K562 (cell line): ENCODE results near the gene MDFIC. TPM values are rescaled to one million over a fixed set of nuclear protein-coding genes. Genes with fewer than 3 reads are reported as not detected.

Source experiments
- ATAC-seq: fragments of 200-7000 bp; cut with Tn5 transposase; 3 replicates; pipeline ENCODE4 v1.9.1; 2020; ENCODE audit warnings: moderate library complexity
- BruUV-seq: library from RNA; stranded (reverse); fragments of 400-500 nt; replicated peaks from 2 replicates; lab custom pipeline; 2021; lab: Mats Ljungman, UMichigan
- CTCF ChIA-PET: fragments of 300-600 bp; formaldehyde crosslinking; extraction: SDS; loops from one replicate; lab custom pipeline; 2021; ENCODE audit warnings: low intra/inter-chr PET ratio; lab: Yijun Ruan, JAX
- POLR2A ChIA-PET: fragments of 300-600, 350-650 bp; sonication (Branson Sonifier 250); formaldehyde crosslinking; extraction: SDS; loops from one replicate; lab custom pipeline; 2021; ENCODE audit warnings: antibody characterized with exemption, inconsistent platforms; lab: Yijun Ruan, JAX
- DNase-seq, 4 experiments: peaks; one replicate each; pipeline versions ENCODE4 v3.0.0 to v3.0.0-alpha.2; 2011 to 2018; ENCODE audit warnings: low spot score in 3 of 4, mixed read lengths in 3 of 4; ENCODE audit errors: extremely low read depth in 1 of 4
- FAIRE-seq: peaks from 2 replicates; lab custom pipeline; 2011; peaks lifted over from hg19 to GRCh38; lab: Jason Lieb, UNC
- H2AFZ ChIP-seq: 2 replicates; pipeline ENCODE4 v1.6.0; 2011; ENCODE audit warnings: low read depth, low read length, control low read depth, inconsistent platforms
- H3K27ac ChIP-seq: fragments of 200-600 bp; 3 replicates; pipeline ENCODE4 v1.8.0; 2011; ENCODE audit warnings: low read depth, mild to moderate bottlenecking, control low read depth, inconsistent platforms, low read length, moderate library complexity, mixed read lengths; ENCODE audit errors: extremely low read depth
- H3K27me3 ChIP-seq, 2 experiments: fragments of 300-600 bp in 1 of 2; 2 replicates in 1 of 2; 3 replicates in 1 of 2; pipeline versions ENCODE4 v1.6.0 to v1.8.0; 2011; ENCODE audit warnings: inconsistent platforms in 2 of 2, low read length in 2 of 2, mild to moderate bottlenecking in 1 of 2, mixed read lengths in 1 of 2, moderate library complexity in 1 of 2; ENCODE audit not compliant: control insufficient read depth in 2 of 2, insufficient read depth in 2 of 2
- H3K36me3 ChIP-seq: fragments of 300-600 bp; 3 replicates; pipeline ENCODE4 v1.8.0; 2011; ENCODE audit warnings: mild to moderate bottlenecking, low read length, inconsistent platforms; ENCODE audit not compliant: control insufficient read depth, insufficient read depth
- H3K4me1 ChIP-seq, 2 experiments: fragments of 200-600 bp in 1 of 2; replicated peaks in 1 of 2; 2 replicates in 1 of 2; 3 replicates in 1 of 2; pipeline versions ENCODE4 v1.5.1 to v1.8.0; 2011; ENCODE audit warnings: inconsistent platforms in 2 of 2, low read length in 2 of 2, mild to moderate bottlenecking in 1 of 2, mixed read lengths in 1 of 2, moderate library complexity in 1 of 2; ENCODE audit not compliant: control insufficient read depth in 2 of 2, insufficient read depth in 2 of 2
- H3K4me2 ChIP-seq: 2 replicates; pipeline ENCODE4 v1.6.1; 2011; ENCODE audit warnings: low read length, control low read depth, inconsistent platforms, mixed read lengths; ENCODE audit not compliant: insufficient read depth
- H3K4me3 ChIP-seq: fragments of 200-600 bp; sonication (generic), shearing (Covaris generic); 2 replicates; pipeline ENCODE4 v1.5.1; 2016; ENCODE audit warnings: control low read depth, inconsistent platforms
- H3K79me2 ChIP-seq: fragments of 200-600 bp; 3 replicates; pipeline ENCODE4 v1.8.0; 2011; ENCODE audit warnings: low read length, inconsistent platforms; ENCODE audit not compliant: control insufficient read depth, insufficient read depth
- H3K9ac ChIP-seq, 2 experiments: 2 replicates each; pipeline versions ENCODE4 v1.6.0 to v1.6.1; 2011; ENCODE audit warnings: low read depth in 2 of 2, low read length in 2 of 2, control low read depth in 1 of 2, inconsistent platforms in 1 of 2, mild to moderate bottlenecking in 1 of 2, mixed read lengths in 1 of 2; ENCODE audit not compliant: insufficient read depth in 1 of 2
- H3K9me1 ChIP-seq: one replicate; pipeline ENCODE4 v1.6.0; 2011; ENCODE audit warnings: inconsistent platforms, mild to moderate bottlenecking, low read length, moderate library complexity; ENCODE audit not compliant: control insufficient read depth, insufficient read depth
- H3K9me3 ChIP-seq: replicated peaks from 2 replicates; pipeline ENCODE4 v1.5.1; 2011; ENCODE audit warnings: low read depth, low read length, inconsistent platforms; ENCODE audit not compliant: control insufficient read depth, insufficient read depth
- H4K20me1 ChIP-seq: replicated peaks from 2 replicates; pipeline ENCODE4 v1.6.1; 2011; ENCODE audit warnings: low read length, inconsistent platforms, mixed read lengths; ENCODE audit not compliant: control insufficient read depth, insufficient read depth
- BCL6 ChIP-seq: fragments of 250-450 bp; sonication (Bioruptor Pico); IDR thresholded peaks from 2 replicates; pipeline ENCODE4 v1.4.0; 2020
- CXXC5 ChIP-seq: fragments of 250-450 bp; sonication (Bioruptor Pico); IDR thresholded peaks from 2 replicates; pipeline ENCODE4 v1.8.0; 2022; ENCODE audit warnings: inconsistent platforms, mild to moderate bottlenecking, moderate library complexity
- NFIC ChIP-seq: fragments of 450-650 bp; IDR thresholded peaks from 2 replicates; pipeline ENCODE4 v1.6.1; 2017; ENCODE audit warnings: mild to moderate bottlenecking, inconsistent platforms
- NR2C1 ChIP-seq, 2 experiments: fragments of 450-650 bp; IDR thresholded peaks; 2 replicates each; pipeline ENCODE4 v1.6.1; 2017; ENCODE audit warnings: mild to moderate bottlenecking in 2 of 2, antibody characterized with exemption in 1 of 2, inconsistent platforms in 1 of 2, missing compliant biosample characterization in 1 of 2, missing genetic modification characterization in 1 of 2
- PPARD ChIP-seq: fragments of 250-450 bp; sonication (Bioruptor Pico); IDR thresholded peaks from 2 replicates; pipeline ENCODE4 v1.8.0; 2022; ENCODE audit warnings: inconsistent platforms, mild to moderate bottlenecking, moderate library complexity
- TAL1 ChIP-seq: fragments of 450-650 bp; IDR thresholded peaks from 2 replicates; pipeline ENCODE4 v1.6.1; 2016; ENCODE audit warnings: mild to moderate bottlenecking
- TSC22D4 ChIP-seq: fragments of 450-650 bp; IDR thresholded peaks from 2 replicates; pipeline ENCODE4 v1.6.1; 2016; ENCODE audit warnings: missing genetic modification characterization, missing biosample characterization, control low read depth
- WGBS: fragments of 100-300 bp; shearing (Covaris generic); methylation state at CpG from one replicate; pipeline ENCODE4 v1.1.6; 2016; ENCODE audit warnings: low coverage, mixed read lengths; ENCODE audit not compliant: insufficient coverage; ENCODE audit errors: missing lambda C conversion rate; 5-methylcytosine and 5-hydroxymethylcytosine counted together
- in situ Hi-C: fragments of 300-500 bp; cut with MboI; formaldehyde crosslinking; loops from 4 replicates; pipeline ENCODE4 v1.15.0; 2018; ENCODE audit warnings: inconsistent platforms, mixed read lengths
- intact Hi-C: fragments of 100-400 bp; cut with micrococcal nuclease; formaldehyde crosslinking; loops from 2 replicates; pipeline ENCODE4 v1.14.2; 2022
- polyA plus RNA-seq, 8 experiments: library from polyadenylated mRNA; depleted of rRNA in 4 of 8; stranded (reverse) in 5 of 8; unstranded in 3 of 8; fragments of >200 nt; fragmentation: Nextera tagmentation in 2 of 8; fragmentation: Illumina TruSeq in 1 of 8; extraction: Ambion mirVana in 2 of 8; extraction: Trizol in 1 of 8; gene quantifications; 2 replicates each; pipeline versions ENCODE4 v1.2.1 to v1.2.3, GENCODE V29; 2011 to 2014; ENCODE audit warnings: inconsistent platforms in 1 of 8, missing spikeins in 1 of 8
- total RNA-seq, 7 experiments: library from RNA; depleted of rRNA in 6 of 7; stranded (reverse); fragments of >200 nt in 6 of 7; fragmentation: Illumina TruSeq in 2 of 7; extraction: Trizol in 2 of 7; gene quantifications; 2 replicates each; pipeline versions ENCODE4 v1.2.1 to v1.2.3, GENCODE V29; 2011 to 2021; ENCODE audit warnings: low replicate concordance in 1 of 7
- TF ChIP-seq, protein P1 (sequence below), 3 experiments: IDR thresholded peaks in 2 of 3; conservative IDR thresholded peaks in 1 of 3; 2 replicates each; pipeline ENCODE4 v1.5.1; 2011 to 2012; ENCODE audit warnings: low read length in 3 of 3, mild to moderate bottlenecking in 3 of 3, control low read depth in 2 of 3, improper control_type of control experiment in 1 of 3, inconsistent platforms in 1 of 3, low read depth in 1 of 3, mixed read lengths in 1 of 3, moderate library complexity in 1 of 3; ENCODE audit not compliant: insufficient read depth in 2 of 3

MDFIC gene
- total and polyA plus RNA-seq, 9 of the 15 experiments (the other 6 are each of a cell fraction or from before 2014, with no cell fraction given): 0.13 to 0.24 TPM; not detected in 7

DNA sequence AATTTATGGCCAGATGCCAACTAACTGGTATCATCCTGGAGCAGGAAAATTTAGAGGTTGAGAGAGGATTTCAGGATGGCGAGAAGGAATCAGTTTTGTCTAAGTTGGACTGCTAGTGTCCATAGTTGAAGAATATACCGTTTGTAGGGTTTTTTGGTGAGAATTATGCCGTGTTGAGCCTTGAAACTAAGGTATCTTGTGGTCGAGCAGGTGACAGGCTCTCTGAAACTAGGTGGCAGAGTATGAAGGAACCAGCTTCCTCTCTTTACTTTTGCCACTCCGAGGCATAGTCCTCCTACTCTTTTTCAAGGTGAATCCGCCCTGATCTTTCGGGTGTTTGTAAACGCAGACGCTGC, 9.7 kb downstream of the MDFIC start:
- ChIA-PET CTCF (no interaction called here), POLR2A (no interaction called here)
- Histone ChIP-seq H3K4me2 (no peak overlapping the region), H3K36me3 (no peaks in the 10 kb centered on the region), H3K9ac (no peak overlapping the region), H3K27me3 (no peaks in the 10 kb centered on the region), H3K79me2 (no peaks in the 10 kb centered on the region), H3K4me1 (no peaks in the 10 kb centered on the region), H3K27ac (no peak overlapping the region), H3K4me3 (no peak overlapping the region), H4K20me1 (no peaks in the 10 kb centered on the region), H3K9me1 (no peaks in the 10 kb centered on the region), H2AFZ (no peak overlapping the region), H3K9me3 (no peaks in the 10 kb centered on the region; the same call in 1 of the 2 replicates)
- BruUV-seq: no TSS peak
- TF ChIP-seq TAL1 (no peak), NFIC (peak; percentile 24; the same call in 1 of the 2 replicates), TSC22D4 (tag) (no peak), PPARD (no peak), CXXC5 (no peak), NR2C1 (IDR thresholded peaks at IDR 0.05) (no peak), NR2C1 (tag; IDR thresholded peaks at IDR 0.05) (no peak), BCL6 (CRISPR knock-in tag) (no peak)
- TF ChIP-seq, protein P1, sequence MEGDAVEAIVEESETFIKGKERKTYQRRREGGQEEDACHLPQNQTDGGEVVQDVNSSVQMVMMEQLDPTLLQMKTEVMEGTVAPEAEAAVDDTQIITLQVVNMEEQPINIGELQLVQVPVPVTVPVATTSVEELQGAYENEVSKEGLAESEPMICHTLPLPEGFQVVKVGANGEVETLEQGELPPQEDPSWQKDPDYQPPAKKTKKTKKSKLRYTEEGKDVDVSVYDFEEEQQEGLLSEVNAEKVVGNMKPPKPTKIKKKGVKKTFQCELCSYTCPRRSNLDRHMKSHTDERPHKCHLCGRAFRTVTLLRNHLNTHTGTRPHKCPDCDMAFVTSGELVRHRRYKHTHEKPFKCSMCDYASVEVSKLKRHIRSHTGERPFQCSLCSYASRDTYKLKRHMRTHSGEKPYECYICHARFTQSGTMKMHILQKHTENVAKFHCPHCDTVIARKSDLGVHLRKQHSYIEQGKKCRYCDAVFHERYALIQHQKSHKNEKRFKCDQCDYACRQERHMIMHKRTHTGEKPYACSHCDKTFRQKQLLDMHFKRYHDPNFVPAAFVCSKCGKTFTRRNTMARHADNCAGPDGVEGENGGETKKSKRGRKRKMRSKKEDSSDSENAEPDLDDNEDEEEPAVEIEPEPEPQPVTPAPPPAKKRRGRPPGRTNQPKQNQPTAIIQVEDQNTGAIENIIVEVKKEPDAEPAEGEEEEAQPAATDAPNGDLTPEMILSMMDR (IDR thresholded peaks at IDR 0.05 in 2 of 3, conservative IDR thresholded peaks at IDR 0.05 in 1 of 3; ENCODE audit: insufficient read depth in 2 of 3, low read depth in 1 of 3, low read length in 3 of 3): no peak
- intact Hi-C loops: no loop called here
- in situ Hi-C loops: no loop called here
- no peak for ATAC-seq
- no peak for DNase-seq
- FAIRE-seq: no peak
- 0% methylated on average over 9 of the region's 9 CpGs for WGBS
